ENCODE measurements around the gene NPBWR2.

GRCh38 chr20:64056639-64056888 is 50.8 kb downstream of the NPBWR2 start:
- TF ChIP-seq ZNF558 (tag by site-specific recombination; IDR thresholded peaks at IDR 0.05) (no peak), ZNF670 (tag by site-specific recombination; IDR thresholded peaks at IDR 0.05; ENCODE audit: low read depth) (no peak), CTCF (tag by site-specific recombination; IDR thresholded peaks at IDR 0.05) (no peak), ZNF639 (tag by site-specific recombination; IDR thresholded peaks at IDR 0.05) (no peak), ZSCAN18 (tag by site-specific recombination; IDR thresholded peaks at IDR 0.05) (no peak), ATF2 (tag by site-specific recombination; IDR thresholded peaks at IDR 0.05; ENCODE audit: low read depth) (no peak), ZNF18 (tag by site-specific recombination; IDR thresholded peaks at IDR 0.05) (no peak), GLI4 (tag by site-specific recombination; IDR thresholded peaks at IDR 0.05) (no peak), ZNF610 (tag by site-specific recombination; IDR thresholded peaks at IDR 0.05; ENCODE audit: borderline replicate concordance) (no peak), INSM2 (tag by site-specific recombination; IDR thresholded peaks at IDR 0.05) (no peak), ZNF121 (tag by site-specific recombination; IDR thresholded peaks at IDR 0.05) (no peak)
